HEK293 (cell line): ENCODE data around the gene CCDC24.

Experiments used
- ZEB2 ChIP-seq: fragments of 450-650 bp; formaldehyde crosslinking; IDR thresholded peaks from 2 replicates; pipeline ENCODE4 v1.5.1; 2016; ENCODE audit warnings: missing biosample characterization, missing genetic modification characterization
- ZNF24 ChIP-seq: fragments of 450-650 bp; formaldehyde crosslinking; IDR thresholded peaks from 2 replicates; pipeline ENCODE4 v1.5.1; 2016; ENCODE audit warnings: missing biosample characterization, missing genetic modification characterization

DNA sequence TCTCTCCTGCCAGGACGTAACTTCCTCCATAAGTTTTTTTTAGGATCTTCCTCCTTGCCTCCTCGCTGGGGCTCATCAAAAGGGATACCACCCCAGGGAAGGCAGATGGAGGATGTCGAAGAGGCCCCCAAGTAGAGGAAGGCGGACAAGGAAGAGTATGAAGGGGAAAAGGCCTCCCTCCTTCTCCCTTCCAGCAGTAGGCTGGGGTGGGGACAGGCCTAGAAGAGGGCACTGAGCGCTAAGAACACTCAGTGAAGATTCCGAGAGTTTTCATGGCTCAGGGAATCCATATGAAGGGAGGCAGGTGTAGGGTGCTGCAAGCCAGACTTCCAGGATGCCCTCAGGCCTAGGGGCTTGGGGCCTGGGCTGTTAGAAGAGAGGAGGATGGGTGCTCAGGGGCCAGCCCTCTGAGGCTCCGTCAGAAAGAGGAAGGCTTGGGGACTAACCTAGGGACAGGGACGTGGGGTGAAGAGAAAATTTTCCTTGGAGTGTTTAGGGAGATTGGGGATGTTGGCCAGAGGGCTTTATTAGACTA is 41.7 kb downstream of the CCDC24 start:
- TF ChIP-seq ZNF24 (tag by site-specific recombination) (no peak), ZEB2 (tag by site-specific recombination) (no peak)
